SK-N-MC (cell line): ENCODE results near the gene ULK4.

ENCODE experiments used
- DNase-seq: peaks from one replicate; pipeline ENCODE4 v3.0.0-alpha.2; 2011; ENCODE audit warnings: low read depth, low spot score
- H3K27ac ChIP-seq: fragments of 200-600 bp; sonication (generic); 2 replicates; pipeline ENCODE4 v1.5.1; 2016; ENCODE audit warnings: mixed run types
- H3K36me3 ChIP-seq: fragments of 200-600 bp; sonication (generic); 2 replicates; pipeline ENCODE4 v1.6.1; 2017; ENCODE audit warnings: antibody characterized with exemption, low read length, mixed read lengths; ENCODE audit not compliant: insufficient read depth
- H3K4me3 ChIP-seq: fragments of 200-600 bp; sonication (generic); 2 replicates; pipeline ENCODE4 v1.5.1; 2016
- H3K9ac ChIP-seq: fragments of 200-600 bp; sonication (generic); 2 replicates; pipeline ENCODE4 v1.8.0; 2017; ENCODE audit warnings: mixed run types, mixed read lengths; ENCODE audit not compliant: insufficient read length
- H3K9me3 ChIP-seq: fragments of 200-600 bp; sonication (generic); 2 replicates; pipeline ENCODE4 v1.6.1; 2017; ENCODE audit warnings: low read depth, mild to moderate bottlenecking, antibody characterized with exemption, low read length, moderate library complexity, mixed read lengths
- EZH2 ChIP-seq: fragments of 200-600 bp; sonication (generic); IDR thresholded peaks from one replicate; pipeline ENCODE4 v1.6.1; 2017; ENCODE audit warnings: antibody characterized with exemption
- FOXP2 ChIP-seq: optimal IDR thresholded peaks from 2 replicates; pipeline ENCODE3; 2011; ENCODE audit warnings: mild to moderate bottlenecking, moderate library complexity; ENCODE audit not compliant: insufficient read depth; ENCODE audit errors: extremely low read length, control extremely low read depth
- POLR2AphosphoS5 ChIP-seq: IDR thresholded peaks from 2 replicates; pipeline ENCODE4 v1.6.1; 2012; ENCODE audit warnings: mild to moderate bottlenecking, low read depth, low read length, borderline replicate concordance

Gene ULK4

GRCh38 chr3:41503998-41504623 is 457.8 kb downstream of the ULK4 start:
- no peak for DNase-seq

GRCh38 chr3:41502481-41502880 is 459.4 kb downstream of the ULK4 start:
- Histone ChIP-seq H3K36me3 (no peaks in the 10 kb centered on the region), H3K9me3 (no peaks in the 10 kb centered on the region), H3K27ac (no peak overlapping the region), H3K4me3 (no peak overlapping the region), H3K9ac (no peak overlapping the region)
- DNase-seq = no peak
- TF ChIP-seq FOXP2 = no peak
- no peak for TF ChIP-seq EZH2
- no peak for TF ChIP-seq POLR2AphosphoS5

More at GRCh38 chr3:41503998-41504623, 457.8 kb downstream of the ULK4 start:
- H3K27ac ChIP-seq = no peak overlapping the region
- H3K36me3 ChIP-seq = no peaks in the 10 kb centered on the region
- H3K9ac ChIP-seq = no peak overlapping the region
- TF ChIP-seq EZH2 = no peak
- no peak for TF ChIP-seq FOXP2
- no peak for TF ChIP-seq POLR2AphosphoS5
- H3K9me3 ChIP-seq = no peaks in the 10 kb centered on the region
- no peak overlapping the region for H3K4me3 ChIP-seq

DNA sequence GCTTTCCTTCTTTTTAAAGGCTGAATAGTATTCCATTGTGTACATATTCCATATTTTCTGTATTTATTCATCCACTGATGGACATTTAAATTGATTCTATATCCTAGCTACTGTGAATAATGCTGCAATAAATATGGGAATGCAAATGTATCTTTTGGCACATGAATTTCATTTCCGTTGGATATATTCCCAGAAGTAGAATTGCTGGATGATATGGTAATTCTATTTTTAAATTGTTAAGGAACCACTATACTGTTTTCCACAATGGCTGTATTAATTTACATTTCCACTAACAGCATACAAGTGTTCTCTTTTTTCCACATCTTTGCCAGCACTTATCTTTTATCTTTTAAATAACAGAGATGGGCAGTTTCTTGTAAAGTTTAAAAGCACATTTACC is 459.9 kb downstream of the ULK4 start:
- H3K4me3 ChIP-seq = no peak overlapping the region
- no peak for DNase-seq
- H3K36me3 ChIP-seq = no peaks in the 10 kb centered on the region
- H3K27ac ChIP-seq = no peak overlapping the region
- H3K9me3 ChIP-seq = no peaks in the 10 kb centered on the region
- TF ChIP-seq EZH2 (no peak), FOXP2 (no peak), POLR2AphosphoS5 (no peak)
- no peak overlapping the region for H3K9ac ChIP-seq

GRCh38 chr3:41498847-41499246 is 463.1 kb downstream of the ULK4 start:
- H3K9ac ChIP-seq = no peak overlapping the region
- TF ChIP-seq POLR2AphosphoS5 (no peak), EZH2 (no peak), FOXP2 (no peak)
- DNase-seq = no peak
- H3K27ac ChIP-seq = no peak overlapping the region
- H3K9me3 ChIP-seq = no peaks in the 10 kb centered on the region
- no peak overlapping the region for H3K4me3 ChIP-seq
- H3K36me3 ChIP-seq = no peaks in the 10 kb centered on the region

- no peak for TF ChIP-seq FOXP2
- Histone ChIP-seq H3K27ac (no peak overlapping the region), H3K4me3 (no peak overlapping the region), H3K9ac (no peak overlapping the region), H3K36me3 (no peaks in the 10 kb centered on the region), H3K9me3 (no peaks in the 10 kb centered on the region)
- no peak for DNase-seq
Observed at GRCh38 chr3:41490360-41490759, 471.5 kb downstream of the ULK4 start.

GRCh38 chr3:41489231-41489630 is 472.7 kb downstream of the ULK4 start:
- H3K36me3 ChIP-seq = no peaks in the 10 kb centered on the region
- H3K9ac ChIP-seq = no peak overlapping the region
- H3K27ac ChIP-seq = no peak overlapping the region
- H3K4me3 ChIP-seq = no peak overlapping the region
- TF ChIP-seq POLR2AphosphoS5 (no peak), EZH2 (no peak), FOXP2 (no peak)
- H3K9me3 ChIP-seq = no peaks in the 10 kb centered on the region
- DNase-seq = no peak

DNA sequence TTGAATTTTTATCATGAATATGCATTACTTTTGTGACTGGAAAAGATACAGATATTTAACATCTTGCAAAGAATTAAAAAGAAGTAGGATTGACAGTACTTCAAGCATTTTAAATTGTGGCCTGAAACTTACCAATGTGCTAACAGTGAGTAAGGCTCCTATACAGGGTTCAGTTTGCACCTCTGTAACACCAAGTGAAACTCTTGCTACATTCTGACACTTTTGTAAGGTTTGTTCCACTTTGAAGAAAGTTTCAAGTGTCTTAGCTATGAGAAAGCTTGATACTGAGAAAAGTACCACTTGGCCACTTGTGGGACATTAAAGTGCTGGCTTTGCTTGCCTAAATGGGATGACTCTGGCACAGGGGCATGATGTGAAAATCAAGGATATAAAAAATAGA is 473.4 kb downstream of the ULK4 start:
- no peak for TF ChIP-seq FOXP2
- no peak for TF ChIP-seq EZH2
- no peak for TF ChIP-seq POLR2AphosphoS5
- DNase-seq = no peak
- no peak overlapping the region for H3K27ac ChIP-seq
- no peaks in the 10 kb centered on the region for H3K36me3 ChIP-seq
- H3K9me3 ChIP-seq = no peaks in the 10 kb centered on the region
- no peak overlapping the region for H3K9ac ChIP-seq
- no peak overlapping the region for H3K4me3 ChIP-seq

DNA sequence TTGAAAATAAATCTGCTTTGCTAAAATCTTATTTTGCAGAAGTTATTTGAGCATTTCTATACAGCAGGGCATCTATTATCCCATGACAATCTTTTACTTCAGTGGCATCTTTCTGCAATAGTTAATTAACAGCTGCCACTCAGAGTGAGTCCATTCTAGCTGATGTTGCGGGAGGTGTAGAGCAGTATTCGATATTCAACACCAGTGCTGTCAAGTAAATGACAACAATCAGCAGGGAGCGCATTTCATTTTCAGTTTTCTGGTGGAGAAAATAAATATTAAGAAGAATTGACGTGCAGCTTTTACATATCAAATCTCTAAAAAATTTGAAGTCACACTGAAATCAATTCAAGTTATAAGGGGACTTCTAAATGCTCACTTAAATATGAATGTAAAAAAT is 476.4 kb downstream of the ULK4 start:
- no peak overlapping the region for H3K4me3 ChIP-seq
- no peak overlapping the region for H3K9ac ChIP-seq
- DNase-seq = no peak
- no peak overlapping the region for H3K27ac ChIP-seq
- TF ChIP-seq EZH2 = no peak
- TF ChIP-seq FOXP2 = no peak
- no peak for TF ChIP-seq POLR2AphosphoS5
- no peaks in the 10 kb centered on the region for H3K9me3 ChIP-seq
- no peaks in the 10 kb centered on the region for H3K36me3 ChIP-seq

DNA sequence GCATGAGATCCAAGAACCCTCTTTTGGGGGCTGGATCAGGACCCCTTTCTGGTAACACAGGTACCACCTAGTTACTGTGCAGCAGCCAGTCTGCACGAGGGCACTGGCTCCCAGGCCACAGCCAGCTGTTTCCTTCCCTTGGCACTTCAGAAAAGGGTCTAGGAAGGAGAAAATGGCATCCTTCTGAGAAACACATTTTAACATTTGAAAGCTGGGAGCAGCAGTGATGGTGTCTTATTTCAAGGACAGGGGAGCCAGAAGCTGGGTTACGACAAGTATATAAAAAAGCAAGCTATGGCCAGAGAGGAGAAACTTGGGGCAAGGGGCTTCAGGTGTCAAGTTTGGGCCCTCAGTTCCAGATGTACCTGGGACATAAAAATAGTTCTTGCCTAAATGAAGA is 479.8 kb downstream of the ULK4 start:
- H3K27ac ChIP-seq = no peak overlapping the region
- H3K36me3 ChIP-seq = no peaks in the 10 kb centered on the region
- H3K9ac ChIP-seq = no peak overlapping the region
- H3K4me3 ChIP-seq = no peak overlapping the region
- TF ChIP-seq EZH2 (no peak), FOXP2 (no peak), POLR2AphosphoS5 (no peak)
- no peaks in the 10 kb centered on the region for H3K9me3 ChIP-seq
- DNase-seq = no peak
